Activated CD8-positive, alpha-beta memory T cell treated with anti-CD3 and anti-CD28 coated beads, Interleukin-2, amount 10 ng/mL, durations not matched to agents 7 days and 5 days (primary cell): Measurements from ENCODE around the gene CAV2. TPM values are rescaled to one million over a fixed set of nuclear protein-coding genes. Genes with fewer than 3 reads are reported as not detected.
"Not testable (repeated sequence)": the region's sequence is repeated elsewhere in the genome, so short reads cannot be mapped to it uniquely, and the experiment has no call there.

Experiments
- ATAC-seq: fragments of 150-1000 bp; cut with Tn5 transposase; one replicate; pipeline ENCODE4 v1.10.0; 2021; ENCODE audit warnings: moderate library complexity
- CTCF ChIA-PET: fragments of 350-600 bp; sonication (Branson Sonifier 250); formaldehyde crosslinking; loops from one replicate; lab custom pipeline; 2021; ENCODE audit warnings: antibody characterized with exemption; lab: Charles Lee
- DNase-seq: peaks from one replicate; pipeline ENCODE4 v3.0.0-alpha.2; 2020
- H3K27ac Mint-ChIP-seq: one replicate; pipeline ENCODE4 v1.8.0; 2021; ENCODE audit warnings: mild to moderate bottlenecking, mixed read lengths
- H3K27me3 Mint-ChIP-seq: one replicate; pipeline ENCODE4 v1.8.0; 2021; ENCODE audit warnings: mixed read lengths
- H3K36me3 Mint-ChIP-seq: one replicate; pipeline ENCODE4 v1.8.0; 2021; ENCODE audit warnings: mild to moderate bottlenecking, mixed read lengths
- H3K4me1 Mint-ChIP-seq: one replicate; pipeline ENCODE4 v1.8.0; 2021; ENCODE audit warnings: mixed read lengths
- H3K4me3 Mint-ChIP-seq: one replicate; pipeline ENCODE4 v1.8.0; 2021; ENCODE audit warnings: mild to moderate bottlenecking, moderate library complexity, mixed read lengths
- H3K9me3 Mint-ChIP-seq: one replicate; pipeline ENCODE4 v1.8.0; 2022; ENCODE audit warnings: low read depth, mixed read lengths
- total RNA-seq, 2 experiments: library from RNA; stranded (reverse); gene quantifications; one replicate each; pipeline ENCODE4 v1.2.3, GENCODE V29; 2021

Gene CAV2
- total RNA-seq, 2 experiments from 2014 or later: 0.26 TPM; not detected in 1

DNA sequence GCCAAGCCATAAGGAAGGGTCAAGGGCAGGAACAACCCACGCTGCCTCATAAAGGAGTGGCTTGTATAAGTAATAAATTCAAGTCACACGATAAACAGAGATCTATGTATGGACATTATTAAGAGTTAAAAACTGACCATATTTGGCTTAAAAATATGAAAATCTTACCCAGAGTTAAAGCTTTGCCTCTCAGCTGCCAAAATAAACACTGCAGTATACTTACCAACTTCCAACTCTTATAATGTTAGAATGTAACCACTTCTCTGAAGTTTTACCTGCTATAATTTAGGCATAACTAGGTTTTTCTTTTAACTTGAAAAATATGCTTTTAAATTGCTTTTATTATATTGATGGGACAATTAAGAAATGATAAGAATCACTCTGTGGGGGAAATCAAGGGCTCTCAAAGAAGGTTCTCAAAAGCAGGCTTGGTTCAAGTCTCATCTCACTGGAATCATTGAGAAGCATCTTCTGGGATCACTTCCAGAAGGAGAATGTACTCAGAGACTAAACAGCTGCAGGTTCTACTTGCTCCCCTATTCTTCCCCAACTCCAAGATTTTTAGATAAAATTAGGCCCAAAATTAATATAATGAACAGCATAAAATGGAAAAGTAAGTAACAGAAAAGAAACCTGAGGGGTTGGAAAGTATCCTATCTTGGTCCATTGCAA lies 16.1 kb upstream of the CAV2 start:
- Mint-ChIP-seq H3K27me3 (peaks cover 30% of the 10 kb centered on the region), H3K27ac (peak overlapping the region; percentile 31), H3K36me3 (no peaks in the 10 kb centered on the region), H3K4me3 (no peak overlapping the region), H3K9me3 (no peaks in the 10 kb centered on the region), H3K4me1 (peaks cover 2% of the 10 kb centered on the region)
- ATAC-seq (no peak), DNase-seq (no peak)
- CTCF ChIA-PET: no interaction called here

- H3K4me1 Mint-ChIP-seq, H3K36me3 Mint-ChIP-seq, H3K4me3 Mint-ChIP-seq, ATAC-seq, H3K27ac Mint-ChIP-seq, H3K9me3 Mint-ChIP-seq, CTCF ChIA-PET, DNase-seq: not testable (repeated sequence)
- peaks cover 32% of the 10 kb centered on the region for H3K27me3 Mint-ChIP-seq
These were observed 15.1 kb upstream of the CAV2 start for GRCh38 chr7:116484389-116484788.

DNA sequence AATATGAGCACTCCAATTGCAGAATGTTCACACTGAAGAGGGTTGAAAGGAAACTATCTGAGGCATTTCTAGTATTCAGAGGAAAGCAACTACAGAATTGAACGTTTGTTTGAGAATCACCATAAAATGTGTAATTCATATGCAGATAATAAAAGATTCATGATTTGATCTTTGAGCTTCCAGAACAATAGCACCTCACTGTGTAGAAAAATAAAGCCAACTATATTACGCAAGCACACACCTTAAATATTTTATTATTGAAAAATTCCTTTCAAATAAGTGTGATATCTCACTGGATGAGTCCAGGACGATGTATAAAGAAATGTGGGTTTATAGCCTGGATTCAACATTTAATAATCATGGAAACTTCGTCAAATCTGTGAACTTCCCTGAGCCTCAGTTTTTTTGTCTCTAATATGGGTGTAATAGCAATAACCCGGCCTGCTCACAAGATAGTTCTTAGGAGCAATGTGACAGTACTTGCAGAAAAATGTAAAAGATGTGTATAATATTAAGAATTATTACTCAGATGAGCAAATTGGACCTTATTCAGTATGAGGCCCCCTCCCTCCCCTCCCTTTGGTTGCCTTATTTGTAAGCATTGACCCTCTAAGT lies 11.5 kb upstream of the CAV2 start:
- Mint-ChIP-seq H3K4me1 (no peaks in the 10 kb centered on the region), H3K27me3 (peaks cover 42% of the 10 kb centered on the region), H3K36me3 (no peaks in the 10 kb centered on the region), H3K9me3 (no peaks in the 10 kb centered on the region), H3K27ac (no peak overlapping the region), H3K4me3 (no peak overlapping the region)
- ATAC-seq (no peak), DNase-seq (no peak)
- CTCF ChIA-PET: no interaction called here

DNA sequence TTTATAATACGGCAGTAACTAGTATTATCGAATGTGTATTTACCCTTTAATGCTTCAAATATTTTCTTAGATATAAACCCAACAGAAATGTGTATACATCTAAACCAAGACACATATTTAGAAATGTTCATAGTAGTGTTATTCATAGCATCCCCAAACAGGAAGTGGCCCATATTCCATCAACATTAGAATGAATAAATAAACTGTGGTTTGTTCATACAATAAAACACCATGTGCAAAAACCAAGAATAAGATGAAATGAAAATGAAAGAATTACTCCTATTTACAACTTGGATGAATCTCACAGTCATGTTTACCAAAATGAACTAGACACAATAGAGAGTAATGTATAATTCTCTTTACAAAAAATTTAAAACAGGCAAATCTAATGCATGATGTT lies 9.2 kb upstream of the CAV2 start:
- H3K27ac Mint-ChIP-seq: no peak overlapping the region
- H3K4me3 Mint-ChIP-seq: no peak overlapping the region
- CTCF ChIA-PET: no interaction called here
- no peak for DNase-seq
- H3K4me1 Mint-ChIP-seq: no peaks in the 10 kb centered on the region
- H3K36me3 Mint-ChIP-seq: no peaks in the 10 kb centered on the region
- peaks cover 42% of the 10 kb centered on the region for H3K27me3 Mint-ChIP-seq
- H3K9me3 Mint-ChIP-seq: no peaks in the 10 kb centered on the region
- ATAC-seq: no peak

DNA sequence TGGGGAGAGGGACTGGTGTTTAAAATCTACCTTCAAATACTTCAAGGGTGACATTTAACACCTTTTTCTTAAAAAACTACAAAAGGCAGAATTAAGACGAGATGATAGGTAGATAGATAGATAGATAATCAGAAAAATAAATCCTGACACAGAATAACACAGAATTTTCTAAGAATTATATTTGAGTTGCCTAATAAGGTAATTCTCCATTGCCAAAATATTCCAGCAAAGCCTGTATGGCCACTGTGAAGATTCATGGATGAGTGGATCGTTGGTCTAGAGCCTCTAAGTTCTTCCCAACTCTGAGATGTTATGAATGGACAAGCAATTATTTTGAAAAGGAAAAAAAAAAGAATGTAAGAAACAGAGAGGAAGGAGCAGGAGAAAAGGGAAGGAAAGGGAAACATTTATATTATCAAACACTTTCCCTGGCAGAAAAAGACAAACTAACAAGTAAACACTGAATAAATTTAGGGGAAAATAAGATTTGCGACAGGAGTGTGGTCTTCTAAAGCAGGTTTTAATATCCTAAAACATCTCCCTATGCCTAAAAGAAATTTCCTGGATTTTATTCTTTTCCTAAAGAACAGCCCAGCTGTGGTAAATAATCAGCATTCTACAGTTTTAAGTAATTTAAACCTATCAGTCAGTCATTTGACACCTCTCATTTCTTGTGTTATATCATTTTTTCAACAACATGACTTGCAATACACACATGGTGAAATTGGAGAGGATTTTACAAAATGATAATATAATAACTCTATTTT lies 7.5 kb upstream of the CAV2 start:
- no peaks in the 10 kb centered on the region for H3K9me3 Mint-ChIP-seq
- peaks cover 44% of the 10 kb centered on the region for H3K27me3 Mint-ChIP-seq
- H3K4me3 Mint-ChIP-seq: no peak overlapping the region
- CTCF ChIA-PET: no interaction called here
- H3K4me1 Mint-ChIP-seq: no peaks in the 10 kb centered on the region
- H3K27ac Mint-ChIP-seq: no peak overlapping the region
- no peaks in the 10 kb centered on the region for H3K36me3 Mint-ChIP-seq
- ATAC-seq: no peak
- no peak for DNase-seq

- Mint-ChIP-seq H3K4me1 (no peaks in the 10 kb centered on the region), H3K27me3 (peaks cover 45% of the 10 kb centered on the region), H3K27ac (no peak overlapping the region), H3K9me3 (no peaks in the 10 kb centered on the region), H3K4me3 (no peak overlapping the region), H3K36me3 (no peaks in the 10 kb centered on the region)
- CTCF ChIA-PET: no interaction called here
- DNase-seq (no peak), ATAC-seq (no peak)
These were observed 6.9 kb upstream of the CAV2 start for GRCh38 chr7:116492654-116493109.

GRCh38 chr7:116493449-116493848 lies 6.1 kb upstream of the CAV2 start:
- H3K36me3 Mint-ChIP-seq: no peaks in the 10 kb centered on the region
- H3K4me1 Mint-ChIP-seq: no peaks in the 10 kb centered on the region
- no peaks in the 10 kb centered on the region for H3K9me3 Mint-ChIP-seq
- H3K4me3 Mint-ChIP-seq: no peak overlapping the region
- no peak overlapping the region for H3K27ac Mint-ChIP-seq
- no peak for DNase-seq
- ATAC-seq: no peak
- CTCF ChIA-PET: no interaction called here
- H3K27me3 Mint-ChIP-seq: peaks cover 50% of the 10 kb centered on the region

GRCh38 chr7:116494472-116494871 lies 5.1 kb upstream of the CAV2 start:
- Mint-ChIP-seq H3K27ac (no peak overlapping the region), H3K36me3 (no peaks in the 10 kb centered on the region), H3K9me3 (no peaks in the 10 kb centered on the region), H3K4me3 (no peak overlapping the region), H3K4me1 (no peaks in the 10 kb centered on the region), H3K27me3 (peaks cover 56% of the 10 kb centered on the region)
- DNase-seq (no peak), ATAC-seq (no peak)
- CTCF ChIA-PET: no interaction called here

DNA sequence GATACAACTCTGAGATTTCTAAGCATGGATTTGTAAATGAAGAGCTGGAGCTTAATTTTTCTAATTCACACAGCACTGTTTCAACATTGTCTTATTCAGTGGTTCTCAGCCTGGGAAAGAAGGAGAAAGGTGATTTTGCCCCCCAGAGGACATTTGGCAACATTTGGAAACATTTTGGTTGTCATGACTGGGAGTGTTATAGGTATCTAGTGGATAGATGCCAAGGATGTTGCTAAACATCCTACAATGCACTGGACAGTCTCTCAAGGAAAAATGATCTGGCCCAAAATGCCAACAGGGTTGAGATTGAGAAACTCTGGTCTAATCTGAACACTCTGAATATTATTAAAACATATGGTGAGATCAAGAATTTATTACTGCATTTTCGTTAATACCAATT lies 3.8 kb upstream of the CAV2 start:
- Mint-ChIP-seq H3K27me3 (peaks cover 60% of the 10 kb centered on the region), H3K27ac (no peak overlapping the region)
- CTCF ChIA-PET: no interaction called here

GRCh38 chr7:116496653-116497052 lies 2.9 kb upstream of the CAV2 start:
- H3K27me3 Mint-ChIP-seq: peaks cover 60% of the 10 kb centered on the region
- H3K4me3 Mint-ChIP-seq: no peak overlapping the region
- CTCF ChIA-PET: interaction anchor here (1.3 kb wide), 1 partner anchor 238 kb away, joined by 3 read pairs; no protein-coding TSS in a partner anchor
- no peak for DNase-seq
- peaks cover 2% of the 10 kb centered on the region for H3K36me3 Mint-ChIP-seq
- H3K9me3 Mint-ChIP-seq: no peaks in the 10 kb centered on the region
- ATAC-seq: no peak
- H3K4me1 Mint-ChIP-seq: peaks cover 10% of the 10 kb centered on the region
- no peak overlapping the region for H3K27ac Mint-ChIP-seq

More for the DNA sequence above, 3.8 kb upstream of the CAV2 start:
- peaks cover 8% of the 10 kb centered on the region for H3K4me1 Mint-ChIP-seq
- peaks cover 1% of the 10 kb centered on the region for H3K36me3 Mint-ChIP-seq
- DNase-seq (no peak), ATAC-seq (no peak)
- H3K4me3 Mint-ChIP-seq: no peak overlapping the region
- no peaks in the 10 kb centered on the region for H3K9me3 Mint-ChIP-seq

- H3K27me3 Mint-ChIP-seq: peaks cover 56% of the 10 kb centered on the region
- H3K36me3 Mint-ChIP-seq: peaks cover 2% of the 10 kb centered on the region
- H3K4me1 Mint-ChIP-seq: peaks cover 10% of the 10 kb centered on the region
- H3K27ac Mint-ChIP-seq: no peak overlapping the region
- CTCF ChIA-PET: interaction anchor here (1.3 kb wide), 1 partner anchor 239 kb away, joined by 3 read pairs; no protein-coding TSS in a partner anchor
- H3K4me3 Mint-ChIP-seq: no peak overlapping the region
- ATAC-seq (no peak), DNase-seq (no peak)
- no peaks in the 10 kb centered on the region for H3K9me3 Mint-ChIP-seq
These were observed 1.8 kb upstream of the CAV2 start for GRCh38 chr7:116497708-116498107.

DNA sequence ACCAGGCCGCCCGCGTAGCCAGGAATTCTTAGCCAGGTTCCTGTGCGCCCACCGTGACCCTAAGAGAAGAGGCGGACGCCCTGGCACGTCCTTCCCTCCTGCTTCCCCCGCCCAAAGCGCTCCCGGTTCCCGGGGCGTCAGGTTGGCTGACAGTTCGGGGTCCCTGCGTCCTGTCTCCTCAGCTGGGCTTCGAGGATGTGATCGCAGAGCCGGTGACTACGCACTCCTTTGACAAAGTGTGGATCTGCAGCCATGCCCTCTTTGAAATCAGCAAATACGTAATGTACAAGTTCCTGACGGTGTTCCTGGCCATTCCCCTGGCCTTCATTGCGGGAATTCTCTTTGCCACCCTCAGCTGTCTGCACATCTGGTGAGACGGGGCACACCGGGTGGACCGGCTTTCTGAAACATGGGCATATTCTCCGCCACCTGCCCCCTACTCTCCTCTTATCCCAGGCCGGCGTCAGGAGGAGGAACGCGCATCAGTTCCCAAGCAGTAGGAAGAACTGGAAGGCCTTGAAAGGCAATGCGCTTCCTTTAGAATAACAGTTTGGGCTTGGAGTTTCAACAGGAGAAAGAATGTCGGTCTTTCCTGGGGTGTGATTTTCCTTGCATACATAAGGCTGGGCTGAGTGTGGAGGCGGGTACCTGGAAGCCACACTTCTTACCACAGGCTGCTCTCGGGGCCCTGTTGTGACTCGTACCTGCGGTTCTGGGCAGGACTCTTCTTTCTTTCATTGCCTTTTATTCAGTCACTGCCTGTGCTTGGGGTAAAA lies 728 bp downstream of the CAV2 start:
- H3K27ac Mint-ChIP-seq: no peak overlapping the region
- DNase-seq (peak; percentile 72), ATAC-seq (peak; percentile 79)
- H3K36me3 Mint-ChIP-seq: peaks cover 2% of the 10 kb centered on the region
- H3K4me1 Mint-ChIP-seq: peaks cover 10% of the 10 kb centered on the region
- H3K27me3 Mint-ChIP-seq: peaks cover 61% of the 10 kb centered on the region
- H3K4me3 Mint-ChIP-seq: peak overlapping the region; percentile 47
- CTCF ChIA-PET: no interaction called here
- H3K9me3 Mint-ChIP-seq: no peaks in the 10 kb centered on the region
